ENCODE results near the gene GAN.
A peak's percentile ranks its signal among the peaks of the same experiment; 100 is the strongest.

The GAN gene

DNA sequence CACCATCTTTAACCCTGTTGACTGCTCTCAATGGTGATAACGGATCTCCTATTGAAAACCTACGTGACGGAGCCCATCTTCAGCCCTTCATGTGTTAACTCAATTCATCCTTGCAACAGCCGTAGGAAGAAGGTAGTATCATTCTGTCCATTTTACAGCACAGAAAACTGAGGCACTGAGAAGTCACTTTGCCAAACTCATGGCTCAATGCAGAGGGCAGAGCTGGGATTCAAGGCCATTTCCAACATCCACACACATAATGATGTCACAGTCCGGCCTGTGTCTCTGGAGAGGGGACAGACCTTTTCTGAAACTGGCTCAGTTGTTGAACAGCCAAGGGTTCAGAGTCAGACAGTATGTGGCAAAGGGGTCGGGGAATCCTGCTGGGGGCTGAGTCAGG lies 77.2 kb downstream of the GAN start:
- peaks cover 0 to 21% (median 0%) of the 10 kb centered on the region in 5 donors for H3K4me1 ChIP-seq (ENCODE audit: control insufficient read depth in 5 of 5, insufficient read depth in 5 of 5, low read length in 5 of 5)
- H3K9ac ChIP-seq (ENCODE audit: low read length in 5 of 5) = no peak overlapping the region
- no peak overlapping the region for H3K27ac ChIP-seq (ENCODE audit: low read depth, low read length)
- H3K36me3 ChIP-seq (ENCODE audit: control insufficient read depth in 5 of 5, insufficient read depth in 5 of 5, low read length in 5 of 5) = peaks cover 3 to 26% (median 16%) of the 10 kb centered on the region in 5 donors
- no peaks in the 10 kb centered on the region for H3K9me3 ChIP-seq (ENCODE audit: control insufficient read depth in 5 of 5, low read length in 5 of 5)
- no peak overlapping the region for H3K4me3 ChIP-seq (ENCODE audit: low read depth in 1 of 5, low read length in 5 of 5)
- H3K27me3 ChIP-seq (ENCODE audit: control insufficient read depth in 5 of 5, insufficient read depth in 4 of 5, low read length in 5 of 5) = no peaks in the 10 kb centered on the region

DNA sequence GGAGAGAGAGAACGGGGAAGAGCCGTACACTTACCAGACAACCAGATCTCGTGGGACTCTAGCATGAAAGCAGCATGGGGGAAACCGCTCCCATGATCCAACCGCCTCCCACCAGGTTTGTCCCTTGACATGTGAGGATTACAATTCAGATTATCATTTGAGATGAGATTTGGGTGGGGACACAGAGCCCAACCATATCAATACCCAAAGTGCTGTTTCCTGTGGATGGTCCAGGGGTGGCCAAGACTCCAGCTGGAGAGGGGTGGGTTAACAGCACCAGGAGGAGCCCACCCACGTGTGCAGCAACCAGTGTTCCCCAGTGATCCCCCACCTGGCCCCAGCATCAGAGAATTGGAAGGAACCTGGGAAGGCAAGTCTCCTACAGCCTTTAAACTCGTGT lies 79.7 kb downstream of the GAN start:
- peak overlapping the region; percentile 41 for H3K27ac ChIP-seq (ENCODE audit: low read depth, low read length)
- peaks cover 0 to 3% (median 0%) of the 10 kb centered on the region in 5 donors for H3K27me3 ChIP-seq (ENCODE audit: control insufficient read depth in 5 of 5, insufficient read depth in 4 of 5, low read length in 5 of 5)
- peaks cover 3 to 17% (median 10%) of the 10 kb centered on the region in 5 donors for H3K36me3 ChIP-seq (ENCODE audit: control insufficient read depth in 5 of 5, insufficient read depth in 5 of 5, low read length in 5 of 5)
- no peak overlapping the region for H3K9ac ChIP-seq (ENCODE audit: low read length in 5 of 5)
- H3K4me1 ChIP-seq (ENCODE audit: control insufficient read depth in 5 of 5, insufficient read depth in 5 of 5, low read length in 5 of 5) = peaks cover 0 to 21% (median 0%) of the 10 kb centered on the region in 5 donors
- H3K4me3 ChIP-seq (ENCODE audit: low read depth in 1 of 5, low read length in 5 of 5) = no peak overlapping the region
- peaks cover 0 to 3% (median under 1%) of the 10 kb centered on the region in 5 donors for H3K9me3 ChIP-seq (ENCODE audit: control insufficient read depth in 5 of 5, low read length in 5 of 5)

DNA sequence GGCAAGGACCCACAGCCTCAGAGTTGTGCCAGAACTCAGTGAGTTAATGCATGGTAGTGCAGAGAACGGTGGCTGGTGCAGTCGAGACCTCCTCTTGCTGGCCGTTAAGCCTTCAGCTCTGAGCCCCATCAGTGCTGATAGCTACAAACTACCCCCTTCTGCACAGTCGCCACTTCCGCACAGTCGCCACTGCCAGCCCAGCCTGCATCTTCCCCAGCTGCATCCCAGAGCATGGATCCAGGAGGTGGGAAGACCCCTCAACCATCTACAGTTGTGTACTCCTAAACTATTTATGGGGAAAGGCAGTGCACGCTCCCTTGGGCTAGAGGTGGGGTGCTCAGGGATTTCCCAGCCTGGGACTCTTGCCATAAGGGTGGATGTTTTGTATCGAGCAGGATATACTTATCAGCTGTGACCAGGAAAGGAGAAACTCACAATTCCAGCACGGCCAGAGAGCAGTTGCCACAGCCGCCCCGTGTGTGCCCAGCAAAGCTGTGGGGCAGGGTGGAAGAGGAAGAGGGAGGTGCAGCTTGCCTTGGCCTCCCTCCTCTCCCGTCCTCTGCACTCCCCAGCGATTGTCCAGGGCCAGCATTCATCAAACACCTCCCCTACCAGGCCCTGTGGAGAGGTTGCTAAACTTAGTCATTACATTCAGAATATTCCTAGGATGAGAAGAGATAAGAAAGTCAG lies 80.3 kb downstream of the GAN start:
- peaks cover 0 to 13% (median 10%) of the 10 kb centered on the region in 5 donors for H3K36me3 ChIP-seq (ENCODE audit: control insufficient read depth in 5 of 5, insufficient read depth in 5 of 5, low read length in 5 of 5)
- H3K27me3 ChIP-seq (ENCODE audit: control insufficient read depth in 5 of 5, insufficient read depth in 4 of 5, low read length in 5 of 5) = peaks cover 0 to 3% (median 0%) of the 10 kb centered on the region in 5 donors
- no peak overlapping the region for H3K4me3 ChIP-seq (ENCODE audit: low read depth in 1 of 5, low read length in 5 of 5)
- H3K27ac ChIP-seq (ENCODE audit: low read depth, low read length) = peak overlapping the region; percentile 54
- H3K9me3 ChIP-seq (ENCODE audit: control insufficient read depth in 5 of 5, low read length in 5 of 5) = peaks cover 0 to 9% (median 8%) of the 10 kb centered on the region in 5 donors
- no peak overlapping the region for H3K9ac ChIP-seq (ENCODE audit: low read length in 5 of 5)
- peaks cover 0 to 21% (median 0%) of the 10 kb centered on the region in 5 donors for H3K4me1 ChIP-seq (ENCODE audit: control insufficient read depth in 5 of 5, insufficient read depth in 5 of 5, low read length in 5 of 5)

DNA sequence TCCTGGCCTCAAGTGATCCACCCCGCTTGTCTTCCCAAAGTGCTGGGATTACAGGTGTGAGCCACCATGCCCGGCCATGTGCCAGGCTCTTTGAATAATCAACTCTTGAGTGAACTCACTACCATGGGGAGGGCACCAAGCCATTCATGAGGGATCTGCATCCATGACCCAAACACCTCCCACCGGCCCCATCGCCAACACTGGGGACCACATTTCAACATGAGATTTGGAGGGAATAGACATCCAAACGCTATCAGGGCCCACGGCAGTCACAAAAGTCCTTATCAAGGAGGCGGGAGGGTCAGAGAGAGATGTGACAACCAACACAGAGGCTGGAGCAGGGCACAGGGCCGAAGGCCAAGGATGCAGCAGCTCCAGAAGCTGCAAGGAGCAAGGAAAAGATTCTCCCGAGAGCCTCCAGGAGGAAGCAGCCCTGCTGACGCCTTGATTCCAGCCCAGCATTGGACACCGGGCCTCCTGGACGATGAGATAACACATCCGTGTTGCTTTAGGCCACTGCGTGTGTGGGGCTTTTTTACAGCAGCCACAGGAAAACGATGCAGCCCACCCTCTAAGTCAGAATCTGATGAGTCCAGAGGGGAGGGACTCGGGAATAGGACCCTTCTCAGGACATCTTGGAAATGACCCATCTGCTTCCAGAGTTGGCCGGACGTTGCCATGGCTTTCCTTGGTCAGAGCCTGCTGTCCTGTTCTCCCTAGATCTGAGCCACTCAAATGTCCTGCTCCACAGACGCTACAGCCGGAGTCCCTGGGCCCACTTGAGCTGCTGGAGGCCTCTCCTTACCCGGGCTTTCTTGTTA lies 82.5 kb downstream of the GAN start:
- Histone ChIP-seq H3K36me3 (ENCODE audit: control insufficient read depth in 5 of 5, insufficient read depth in 5 of 5, low read length in 5 of 5) (no peaks in the 10 kb centered on the region), H3K27me3 (ENCODE audit: control insufficient read depth in 5 of 5, insufficient read depth in 4 of 5, low read length in 5 of 5) (peaks cover 0 to 6% (median 3%) of the 10 kb centered on the region in 5 donors), H3K9ac (ENCODE audit: low read length in 5 of 5) (no peak overlapping the region), H3K4me3 (ENCODE audit: low read depth in 1 of 5, low read length in 5 of 5) (no peak overlapping the region), H3K9me3 (ENCODE audit: control insufficient read depth in 5 of 5, low read length in 5 of 5) (peaks cover 0 to 11% (median 9%) of the 10 kb centered on the region in 5 donors), H3K27ac (ENCODE audit: low read depth, low read length) (no peak overlapping the region), H3K4me1 (ENCODE audit: control insufficient read depth in 5 of 5, insufficient read depth in 5 of 5, low read length in 5 of 5) (peaks cover 0 to 26% (median 3%) of the 10 kb centered on the region in 5 donors)

DNA sequence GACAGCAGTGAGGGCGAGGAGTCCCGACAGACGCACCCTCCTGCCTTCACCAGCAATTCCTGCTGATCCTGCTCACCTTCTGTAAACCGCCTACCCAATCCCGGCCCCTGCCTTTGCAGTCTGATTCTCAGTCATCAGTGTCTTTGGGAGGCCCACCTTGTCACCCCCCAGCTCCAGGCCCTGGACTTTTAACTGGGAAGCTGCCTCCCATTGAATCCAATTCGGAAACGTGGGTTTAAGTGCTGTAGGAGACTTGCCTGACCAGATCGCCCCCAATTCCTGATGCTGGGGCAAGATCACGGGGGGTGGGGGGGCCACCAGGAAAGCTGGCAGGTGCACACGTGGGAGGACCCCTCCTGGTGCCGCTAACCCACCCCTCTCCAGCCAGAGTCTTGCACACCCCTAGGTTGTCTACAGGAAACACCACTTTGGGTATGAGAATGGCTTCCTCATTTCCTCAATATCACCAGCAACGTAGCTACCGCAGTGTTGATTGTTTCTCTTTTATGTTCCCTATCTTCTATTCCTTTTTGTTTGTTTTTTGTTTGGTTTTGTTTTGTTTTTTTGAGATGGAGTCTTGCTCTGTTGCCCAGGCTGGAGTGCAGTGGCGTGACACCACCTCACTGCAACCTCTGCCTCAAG lies 83.2 kb downstream of the GAN start:
- Histone ChIP-seq H3K4me1 (ENCODE audit: control insufficient read depth in 5 of 5, insufficient read depth in 5 of 5, low read length in 5 of 5) (peaks cover 0 to 26% (median 3%) of the 10 kb centered on the region in 5 donors), H3K4me3 (ENCODE audit: low read depth in 1 of 5, low read length in 5 of 5) (no peak overlapping the region), H3K27ac (ENCODE audit: low read depth, low read length) (no peak overlapping the region), H3K27me3 (ENCODE audit: control insufficient read depth in 5 of 5, insufficient read depth in 4 of 5, low read length in 5 of 5) (peaks cover 0 to 6% (median 5%) of the 10 kb centered on the region in 5 donors), H3K9me3 (ENCODE audit: control insufficient read depth in 5 of 5, low read length in 5 of 5) (peaks cover 0 to 11% (median 9%) of the 10 kb centered on the region in 5 donors), H3K36me3 (ENCODE audit: control insufficient read depth in 5 of 5, insufficient read depth in 5 of 5, low read length in 5 of 5) (no peaks in the 10 kb centered on the region), H3K9ac (ENCODE audit: low read length in 5 of 5) (no peak overlapping the region)

DNA sequence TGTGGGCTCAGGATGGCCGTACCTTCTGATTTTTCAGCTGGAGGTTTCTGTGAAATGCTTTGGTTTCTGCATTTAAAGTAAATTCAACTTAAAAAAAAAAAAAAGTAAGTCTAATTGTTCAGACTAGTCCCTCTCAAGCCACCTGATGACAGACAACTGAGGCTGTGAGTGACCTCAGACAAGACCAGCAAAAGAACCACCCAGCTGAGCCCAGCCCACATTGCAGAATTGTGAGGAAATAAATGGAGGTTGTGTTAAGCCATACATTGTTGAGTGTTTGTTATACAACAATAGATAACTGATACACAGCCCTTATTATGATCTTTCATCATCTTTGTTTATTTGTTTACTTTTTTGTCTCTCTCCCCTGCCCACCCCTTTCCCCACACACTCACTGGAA lies 85.1 kb downstream of the GAN start:
- Histone ChIP-seq H3K27me3 (ENCODE audit: control insufficient read depth in 5 of 5, insufficient read depth in 4 of 5, low read length in 5 of 5) (peaks cover 0 to 6% (median 5%) of the 10 kb centered on the region in 5 donors), H3K4me1 (ENCODE audit: control insufficient read depth in 5 of 5, insufficient read depth in 5 of 5, low read length in 5 of 5) (peaks cover 0 to 32% (median 11%) of the 10 kb centered on the region in 5 donors)

DNA sequence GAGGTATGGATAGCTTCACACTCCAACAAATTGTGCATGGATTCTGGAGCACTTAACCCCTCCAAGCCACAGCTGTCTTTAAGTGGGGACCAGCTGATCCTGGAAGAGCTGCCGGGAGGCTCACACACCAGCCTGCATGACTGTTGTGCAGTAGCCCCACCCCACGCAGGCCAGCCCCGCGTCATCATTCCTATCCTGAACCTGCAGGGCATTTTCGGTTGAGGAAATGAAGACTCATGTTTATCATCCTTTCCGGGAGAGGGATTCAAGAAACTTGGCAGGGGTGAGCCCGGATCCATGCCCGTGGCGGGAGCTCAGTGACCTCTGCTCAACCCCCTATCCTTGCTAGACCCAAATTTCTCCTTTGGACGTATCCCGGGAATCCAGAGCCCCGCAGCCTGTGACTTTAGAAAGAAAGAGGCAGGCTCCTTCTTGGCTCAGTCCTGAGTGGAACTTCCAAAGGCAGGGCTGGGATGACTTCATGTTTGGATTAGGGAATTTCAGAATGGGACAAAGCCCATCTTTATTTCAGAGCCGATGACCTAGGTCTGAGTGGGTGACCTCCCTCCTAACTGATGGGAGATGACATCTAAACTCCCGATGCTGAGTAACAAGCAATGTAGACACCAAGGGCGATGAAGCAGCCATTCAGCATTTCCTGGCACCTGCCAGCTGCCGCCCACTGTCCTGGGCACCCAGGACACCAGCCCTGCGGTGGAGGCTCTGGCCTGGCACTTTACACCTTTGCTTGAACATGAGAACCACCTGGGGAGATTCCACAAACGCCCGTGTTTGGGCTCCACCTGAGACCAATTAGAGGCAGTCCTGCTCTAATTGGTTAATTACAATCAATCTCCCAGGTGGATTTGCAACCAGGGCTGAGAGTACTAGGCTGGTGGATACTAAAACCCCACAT lies 86.5 kb downstream of the GAN start:
- Histone ChIP-seq H3K27me3 (ENCODE audit: control insufficient read depth in 5 of 5, insufficient read depth in 4 of 5, low read length in 5 of 5) (peaks cover 0 to 6% (median 5%) of the 10 kb centered on the region in 5 donors), H3K4me3 (ENCODE audit: low read depth in 1 of 5, low read length in 5 of 5) (peak overlapping the region in 2 of 5 donors; percentile 10 to 27), H3K27ac (ENCODE audit: low read depth, low read length) (no peak overlapping the region), H3K36me3 (ENCODE audit: control insufficient read depth in 5 of 5, insufficient read depth in 5 of 5, low read length in 5 of 5) (no peaks in the 10 kb centered on the region), H3K4me1 (ENCODE audit: control insufficient read depth in 5 of 5, insufficient read depth in 5 of 5, low read length in 5 of 5) (peaks cover 0 to 19% (median 11%) of the 10 kb centered on the region in 5 donors), H3K9ac (ENCODE audit: low read length in 5 of 5) (no peak overlapping the region), H3K9me3 (ENCODE audit: control insufficient read depth in 5 of 5, low read length in 5 of 5) (peaks cover 0 to 11% (median 9%) of the 10 kb centered on the region in 5 donors)

More for the DNA sequence above, 85.1 kb downstream of the GAN start:
- no peak overlapping the region for H3K9ac ChIP-seq (ENCODE audit: low read length in 5 of 5)
- H3K9me3 ChIP-seq (ENCODE audit: control insufficient read depth in 5 of 5, low read length in 5 of 5) = peaks cover 0 to 11% (median 9%) of the 10 kb centered on the region in 5 donors
- no peak overlapping the region for H3K4me3 ChIP-seq (ENCODE audit: low read depth in 1 of 5, low read length in 5 of 5)
- no peak overlapping the region for H3K27ac ChIP-seq (ENCODE audit: low read depth, low read length)
- no peaks in the 10 kb centered on the region for H3K36me3 ChIP-seq (ENCODE audit: control insufficient read depth in 5 of 5, insufficient read depth in 5 of 5, low read length in 5 of 5)

DNA sequence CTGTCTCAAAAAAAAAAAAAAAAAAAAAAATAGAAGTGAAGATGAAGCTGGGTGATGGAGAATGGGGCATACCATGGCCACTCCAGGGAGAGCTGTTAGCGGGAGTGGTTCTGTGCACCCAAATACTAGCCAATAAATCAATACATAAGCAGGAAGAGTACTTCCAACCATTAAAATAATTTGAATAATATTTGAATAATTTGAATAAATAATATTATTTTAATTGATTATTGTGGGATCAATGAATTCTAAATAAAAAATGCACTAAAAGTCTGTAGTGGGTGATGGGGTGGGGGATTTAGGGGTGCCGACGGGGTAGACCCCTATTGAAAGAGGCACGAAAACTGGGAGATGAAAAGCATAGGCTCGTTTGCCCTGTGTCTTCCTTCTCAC lies 88.4 kb downstream of the GAN start:
- H3K4me3 ChIP-seq (ENCODE audit: low read depth in 1 of 5, low read length in 5 of 5) = no peak overlapping the region
- peaks cover 2 to 18% (median 11%) of the 10 kb centered on the region in 5 donors for H3K4me1 ChIP-seq (ENCODE audit: control insufficient read depth in 5 of 5, insufficient read depth in 5 of 5, low read length in 5 of 5)
- H3K27me3 ChIP-seq (ENCODE audit: control insufficient read depth in 5 of 5, insufficient read depth in 4 of 5, low read length in 5 of 5) = peaks cover 0 to 6% (median 2%) of the 10 kb centered on the region in 5 donors
- H3K36me3 ChIP-seq (ENCODE audit: control insufficient read depth in 5 of 5, insufficient read depth in 5 of 5, low read length in 5 of 5) = no peaks in the 10 kb centered on the region
- no peak overlapping the region for H3K27ac ChIP-seq (ENCODE audit: low read depth, low read length)
- peaks cover 0 to 11% (median 9%) of the 10 kb centered on the region in 5 donors for H3K9me3 ChIP-seq (ENCODE audit: control insufficient read depth in 5 of 5, low read length in 5 of 5)
- H3K9ac ChIP-seq (ENCODE audit: low read length in 5 of 5) = peak overlapping the region in 2 of 5 donors; percentile 2 to 7

Measured in subcutaneous abdominal adipose tissue (tissue), 5 donors.